Esophagus squamous epithelium (tissue), 5 donors: ENCODE data around the gene STX5. TPM values are rescaled to one million over a fixed set of nuclear protein-coding genes. Genes with fewer than 3 reads are reported as not detected.
"Not testable (repeated sequence)": the region's sequence is repeated elsewhere in the genome, so short reads cannot be mapped to it uniquely, and the experiment has no call there.

Source experiments
- DNase-seq: peaks from one replicate; lab custom pipeline; 2025; lab: John Stamatoyannopoulos, UW
- H3K27ac ChIP-seq, 4 donors: fragments of 200-600 bp; sonication (generic); one replicate each; pipeline ENCODE4 v1.5.1; 2016 to 2019; ENCODE audit warnings: mild to moderate bottlenecking in 1 of 4
- H3K27me3 ChIP-seq, 4 donors: fragments of 200-600 bp; sonication (generic); 1 replicate in 3 of 4; 2 replicates in 1 of 4; pipeline versions ENCODE4 v1.5.1 to v1.6.0; 2017 to 2021; ENCODE audit warnings: antibody characterized with exemption in 1 of 4
- H3K36me3 ChIP-seq, 3 donors: fragments of 200-600 bp; sonication (generic); one replicate each; pipeline ENCODE4 v1.5.1; 2016 to 2019
- H3K4me1 ChIP-seq, 3 donors: fragments of 200-600 bp; sonication (generic); one replicate each; pipeline ENCODE4 v1.5.1; 2017 to 2019
- H3K4me3 ChIP-seq, 4 donors: fragments of 200-600 bp; sonication (generic); 1 replicate in 3 of 4; 2 replicates in 1 of 4; pipeline ENCODE4 v1.5.1; 2016 to 2019; ENCODE audit warnings: mild to moderate bottlenecking in 2 of 4, moderate library complexity in 1 of 4
- H3K9me3 ChIP-seq, 3 donors: fragments of 200-600 bp; sonication (generic); one replicate each; pipeline ENCODE4 v1.5.1; 2016 to 2019
- CTCF ChIP-seq, 6 experiments: fragments of 450-650 bp in 4 of 6; fragments of 200-600 bp in 2 of 6; sonication (generic) in 2 of 6; IDR thresholded peaks; one replicate each; pipeline ENCODE4 v1.5.1; 2016 to 2019; ENCODE audit warnings: antibody characterized with exemption in 6 of 6, mild to moderate bottlenecking in 4 of 6, moderate library complexity in 4 of 6
- POLR2A ChIP-seq, 4 donors: fragments of 450-650 bp; IDR thresholded peaks; one replicate each; pipeline ENCODE4 v1.6.1; 2017; ENCODE audit warnings: antibody characterized with exemption in 4 of 4, mild to moderate bottlenecking in 4 of 4, moderate library complexity in 3 of 4
- WGBS, 2 donors: methylation state at CpG; one replicate each; pipeline ENCODE4 v1.1.5; 2018; 5-methylcytosine and 5-hydroxymethylcytosine counted together
- intact Hi-C: fragments of 100-400 bp; cut with DNase I; formaldehyde crosslinking; loops from one replicate; pipeline ENCODE4 v1.15.0; 2022
- total RNA-seq, 4 donors: library from RNA; depleted of rRNA; stranded (reverse); fragments of >200 nt; gene quantifications; one replicate each; pipeline ENCODE4 v1.1.0, GENCODE V29; 2016
- donor health status: DM: yes; HTN: yes; CAD: no.

Gene STX5
- total RNA-seq, 4 donors from 2014 or later: 23.0 to 34.7 (median 24.2) TPM

DNA sequence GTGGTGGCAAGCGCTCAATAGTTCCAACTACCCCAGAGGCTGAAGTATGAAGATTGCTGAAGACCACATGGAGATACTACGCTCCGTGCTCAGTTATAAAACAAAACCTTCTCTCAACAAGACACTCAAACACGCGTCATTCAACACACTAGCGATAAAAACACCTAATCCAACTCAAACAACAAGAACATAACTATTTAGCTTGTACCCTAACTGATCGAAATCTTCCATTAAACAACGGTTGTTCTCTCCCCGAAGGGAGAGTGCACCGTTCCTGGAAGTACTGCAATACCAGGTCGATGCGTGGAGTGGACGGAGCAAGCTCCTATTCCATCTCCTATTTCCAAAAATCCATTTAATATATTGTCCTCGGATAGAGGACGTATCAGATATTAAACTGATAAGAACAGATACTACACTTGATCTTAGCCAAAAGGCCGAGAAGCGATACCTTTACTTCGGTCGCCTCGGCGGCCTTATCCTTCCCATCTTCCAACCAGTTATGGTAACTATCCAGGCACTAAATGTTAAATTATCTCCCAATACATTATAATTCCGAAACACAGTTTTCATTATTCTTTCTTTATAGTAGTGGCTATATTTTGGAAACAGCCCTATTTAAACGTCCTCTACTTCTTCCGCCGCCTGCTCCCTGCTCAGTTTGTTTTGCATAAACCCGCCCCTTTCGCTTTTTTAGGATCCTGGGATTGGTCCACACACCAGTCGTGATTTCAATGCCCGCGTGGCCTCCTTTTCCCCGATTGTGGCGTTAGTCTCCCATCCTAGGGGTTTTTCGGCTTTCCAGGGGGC is 9.7 kb upstream of the STX5 start:
- Histone ChIP-seq H3K27ac (peak overlapping the region; percentile 95 to 99 (median 98)), H3K36me3 (peaks cover 0 to 2% (median 0%) of the 10 kb centered on the region in 3 donors), H3K9me3 (no peaks in the 10 kb centered on the region), H3K4me1 (peaks cover 17 to 52% (median 23%) of the 10 kb centered on the region in 3 donors), H3K4me3 (peak overlapping the region; percentile 82 to 93 (median 89)), H3K27me3 (no peaks in the 10 kb centered on the region)
- 1% methylated on average over 32 to 33 of the region's 33 CpGs for whole genome bisulfite sequencing, 2 donors
- intact Hi-C loops: no loop called here
- TF ChIP-seq POLR2A (IDR thresholded peaks at IDR 0.05) (peak; percentile 60 to 100 (median 96)), CTCF (IDR thresholded peaks at IDR 0.05) (peak in 3 of 6 experiments; percentile 6 to 23 (median 15))
- peak; percentile 42 for DNase-seq

- peak overlapping the region; percentile 95 to 99 (median 98) for H3K27ac ChIP-seq
- H3K36me3 ChIP-seq, intact Hi-C loops, H3K9me3 ChIP-seq, DNase-seq, H3K27me3 ChIP-seq: not testable (repeated sequence)
- peak overlapping the region; percentile 82 to 93 (median 89) for H3K4me3 ChIP-seq
- peaks cover 17 to 52% (median 23%) of the 10 kb centered on the region in 3 donors for H3K4me1 ChIP-seq
- WGBS, 2 donors: 0 to 1% methylated on average over 27 to 37 of the region's 41 CpGs
These were observed 9.0 kb upstream of the STX5 start for GRCh38 chr11:62840721-62841360.

DNA sequence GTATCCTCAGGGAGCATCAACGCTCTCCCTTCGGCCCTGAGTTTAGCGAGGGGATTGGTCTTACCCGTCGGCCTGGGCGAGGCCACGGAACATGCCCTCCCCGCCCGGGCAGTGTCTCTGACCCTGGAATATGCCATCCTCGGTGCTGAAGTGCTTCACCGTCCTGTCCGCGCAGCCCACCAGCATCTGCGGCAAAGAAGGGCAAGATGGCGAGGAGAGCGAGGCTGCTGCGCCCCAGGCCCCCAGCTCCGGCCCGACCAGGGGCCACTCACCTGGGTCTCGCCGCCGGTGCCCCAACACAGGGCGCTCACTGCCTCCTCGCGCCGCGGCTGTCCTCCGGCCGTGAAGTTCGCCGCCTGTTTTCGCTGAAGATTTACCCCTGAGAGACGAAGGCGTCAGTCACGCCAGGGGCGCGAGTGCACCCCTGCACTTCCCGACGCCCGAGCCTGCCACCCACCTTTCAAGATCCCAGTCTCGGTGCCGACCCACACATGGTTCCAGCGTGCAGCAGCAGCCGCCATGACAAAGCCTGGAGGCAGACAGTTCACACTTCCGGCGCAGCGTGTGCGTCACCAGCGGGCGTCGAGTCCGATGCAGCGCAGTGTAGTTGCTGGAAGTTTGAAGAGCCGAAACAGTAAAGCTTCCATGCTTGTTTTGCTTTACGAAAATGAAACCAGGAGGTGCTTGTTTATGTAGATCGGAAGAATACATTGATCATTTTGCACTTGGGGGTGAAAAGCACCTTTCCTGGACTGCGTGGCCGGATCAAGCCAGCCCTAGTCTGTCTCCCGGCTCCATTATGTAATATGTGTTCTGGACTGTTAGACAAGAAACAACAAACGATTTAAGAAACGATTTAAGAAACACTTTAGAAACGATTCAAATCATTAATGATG is 7.4 kb upstream of the STX5 start, which contains the start of gene WDR74:
Gene WDR74 (minus strand): TSS at position 541 of the 896 bp plus-strand sequence. CDS start 20 bp downstream, at position 521.
- peak; percentile 57 for DNase-seq
- Histone ChIP-seq H3K4me1 (peaks cover 17 to 58% (median 23%) of the 10 kb centered on the region in 3 donors), H3K9me3 (no peaks in the 10 kb centered on the region), H3K4me3 (peak within 1 kb of the TSS; percentile 82 to 93 (median 89)), H3K27me3 (no peaks in the 10 kb centered on the region), H3K36me3 (peaks cover 0 to 24% (median 17%) of the 10 kb centered on the region in 3 donors), H3K27ac (peak within 1 kb of the TSS; percentile 95 to 99 (median 98))
- intact Hi-C loops: no loop called here
- WGBS, 2 donors: 0 to 1% methylated on average over 23 to 39 of the region's 62 CpGs
- TF ChIP-seq POLR2A (IDR thresholded peaks at IDR 0.05) (peak in 3 of 4 donors; percentile 41 to 94 (median 73)), CTCF (IDR thresholded peaks at IDR 0.05) (peak in 1 of 6 experiments; percentile 20)

DNA sequence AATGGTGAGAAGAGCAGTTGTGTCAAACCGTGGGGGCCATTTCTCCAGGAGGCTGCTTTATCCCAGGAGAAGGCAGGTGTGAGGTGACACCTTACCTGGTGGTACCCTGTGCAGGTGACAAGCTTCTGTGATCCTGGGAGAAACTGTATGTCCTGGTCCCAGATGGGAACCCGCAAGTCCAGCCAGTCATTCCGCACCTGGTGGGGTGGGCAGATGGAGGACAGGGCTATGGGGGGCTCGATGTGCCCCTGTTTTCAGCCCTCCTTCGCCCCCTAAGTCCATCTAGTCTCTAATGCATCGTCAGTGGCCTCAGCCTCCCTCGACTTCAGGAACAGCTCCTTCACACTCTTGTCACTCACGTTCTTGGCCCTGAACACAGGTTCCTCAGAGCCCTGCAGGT is 3.5 kb upstream of the STX5 start:
- no peak for DNase-seq
- no peak for TF ChIP-seq POLR2A (IDR thresholded peaks at IDR 0.05)
- no peak for TF ChIP-seq CTCF (IDR thresholded peaks at IDR 0.05)
- Histone ChIP-seq H3K4me3 (no peak overlapping the region), H3K27me3 (no peaks in the 10 kb centered on the region), H3K36me3 (peaks cover 0 to 34% (median 21%) of the 10 kb centered on the region in 3 donors), H3K27ac (no peak overlapping the region), H3K4me1 (peaks cover 26 to 57% (median 33%) of the 10 kb centered on the region in 3 donors), H3K9me3 (no peaks in the 10 kb centered on the region)
- 81 to 84% methylated on average over 6 to 8 of the region's 8 CpGs for WGBS, 2 donors
- intact Hi-C loops: no loop called here
